ENCODE data around the gene MAB21L4.

DNA sequence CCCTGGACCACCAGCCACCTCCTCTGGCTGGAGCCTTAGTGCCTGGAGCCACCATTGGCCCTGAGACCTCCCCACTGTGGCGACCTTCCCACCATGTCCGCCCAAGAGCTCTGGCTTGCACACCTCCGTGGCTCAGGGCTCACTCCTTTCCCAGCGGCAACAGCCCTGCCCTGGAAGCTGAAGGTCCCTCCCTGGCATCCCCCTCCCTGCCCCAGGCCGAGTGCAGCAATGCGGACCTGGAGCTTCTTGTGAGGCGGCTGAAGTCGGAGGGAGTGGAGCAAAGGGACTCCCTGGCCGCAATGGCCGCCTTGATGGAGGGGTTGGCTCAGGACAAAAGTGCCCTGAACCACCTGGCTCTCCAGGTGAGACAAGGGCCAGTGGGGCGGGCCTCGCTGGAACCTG is 38.7 kb upstream of the MAB21L4 start:
- TF ChIP-seq, protein P1, sequence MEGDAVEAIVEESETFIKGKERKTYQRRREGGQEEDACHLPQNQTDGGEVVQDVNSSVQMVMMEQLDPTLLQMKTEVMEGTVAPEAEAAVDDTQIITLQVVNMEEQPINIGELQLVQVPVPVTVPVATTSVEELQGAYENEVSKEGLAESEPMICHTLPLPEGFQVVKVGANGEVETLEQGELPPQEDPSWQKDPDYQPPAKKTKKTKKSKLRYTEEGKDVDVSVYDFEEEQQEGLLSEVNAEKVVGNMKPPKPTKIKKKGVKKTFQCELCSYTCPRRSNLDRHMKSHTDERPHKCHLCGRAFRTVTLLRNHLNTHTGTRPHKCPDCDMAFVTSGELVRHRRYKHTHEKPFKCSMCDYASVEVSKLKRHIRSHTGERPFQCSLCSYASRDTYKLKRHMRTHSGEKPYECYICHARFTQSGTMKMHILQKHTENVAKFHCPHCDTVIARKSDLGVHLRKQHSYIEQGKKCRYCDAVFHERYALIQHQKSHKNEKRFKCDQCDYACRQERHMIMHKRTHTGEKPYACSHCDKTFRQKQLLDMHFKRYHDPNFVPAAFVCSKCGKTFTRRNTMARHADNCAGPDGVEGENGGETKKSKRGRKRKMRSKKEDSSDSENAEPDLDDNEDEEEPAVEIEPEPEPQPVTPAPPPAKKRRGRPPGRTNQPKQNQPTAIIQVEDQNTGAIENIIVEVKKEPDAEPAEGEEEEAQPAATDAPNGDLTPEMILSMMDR (IDR thresholded peaks at IDR 0.05) = no peak
- TF ChIP-seq POLR2A (IDR thresholded peaks at IDR 0.05) (no peak), POLR2AphosphoS5 (IDR thresholded peaks at IDR 0.05) (no peak), EP300 (IDR thresholded peaks at IDR 0.05) (no peak)

Data from sigmoid colon (tissue), 4 donors.